Naive thymus-derived CD4-positive, alpha-beta T cell (primary cell): ENCODE data around the gene OR10G3. TPM values are rescaled to one million over a fixed set of nuclear protein-coding genes. Genes with fewer than 3 reads are reported as not detected.
"Not testable (repeated sequence)": the region's sequence is repeated elsewhere in the genome, so short reads cannot be mapped to it uniquely, and the experiment has no call there.

Source experiments
- ATAC-seq: fragments of 150-1000 bp; cut with Tn5 transposase; 2 replicates; pipeline ENCODE4 v1.10.0; 2021; ENCODE audit warnings: mild to moderate bottlenecking, moderate library complexity
- CTCF ChIA-PET: fragments of 350-600 bp; sonication (Branson Sonifier 250); formaldehyde crosslinking; loops from one replicate; lab custom pipeline; 2021; ENCODE audit warnings: antibody characterized with exemption; lab: Charles Lee
- POLR2A ChIA-PET: fragments of 350-600 bp; sonication (Branson Sonifier 250); formaldehyde crosslinking; loops from one replicate; lab custom pipeline; 2021; ENCODE audit warnings: antibody characterized with exemption, inconsistent platforms; lab: Charles Lee
- DNase-seq, 9 donors: peaks; one replicate each; pipeline versions ENCODE4 v3.0.0 to v3.0.0-alpha.2; 2020 to 2022; ENCODE audit warnings: mixed read lengths in 1 of 9
- H3K27ac ChIP-seq: one replicate; pipeline ENCODE4 v1.7.0; 2013; ENCODE audit warnings: mild to moderate bottlenecking, low read depth, low read length, moderate library complexity
- H3K27me3 ChIP-seq, 2 donors: one replicate each; pipeline ENCODE4 v1.7.0; 2013; ENCODE audit warnings: low read length in 2 of 2, mild to moderate bottlenecking in 2 of 2, moderate library complexity in 2 of 2; ENCODE audit not compliant: control insufficient read depth in 2 of 2, insufficient read depth in 2 of 2
- H3K36me3 ChIP-seq, 3 experiments: 1 replicate in 2 of 3; 2 replicates in 1 of 3; pipeline ENCODE4 v1.7.0; 2013; ENCODE audit warnings: low read length in 3 of 3, mild to moderate bottlenecking in 3 of 3, moderate library complexity in 1 of 3; ENCODE audit not compliant: insufficient read depth in 3 of 3, control insufficient read depth in 2 of 3
- H3K4me1 ChIP-seq, 2 donors: one replicate each; pipeline ENCODE4 v1.7.0; 2013; ENCODE audit warnings: low read length in 2 of 2, mild to moderate bottlenecking in 2 of 2, moderate library complexity in 1 of 2; ENCODE audit not compliant: control insufficient read depth in 2 of 2, insufficient read depth in 2 of 2
- H3K4me3 ChIP-seq: 2 replicates; pipeline ENCODE4 v1.7.0; 2013; ENCODE audit warnings: mild to moderate bottlenecking, low read length
- H3K9me3 ChIP-seq, 3 experiments: 1 replicate in 2 of 3; 2 replicates in 1 of 3; pipeline ENCODE4 v1.7.0; 2013; ENCODE audit warnings: low read length in 3 of 3; ENCODE audit not compliant: control insufficient read depth in 2 of 3
- H3K27ac Mint-ChIP-seq, 9 donors: one replicate each; pipeline ENCODE4 v1.8.0; 2020 to 2022; ENCODE audit warnings: mixed read lengths in 9 of 9, mild to moderate bottlenecking in 8 of 9, moderate library complexity in 5 of 9, inconsistent platforms in 2 of 9
- H3K27me3 Mint-ChIP-seq, 5 donors: one replicate each; pipeline ENCODE4 v1.8.0; 2021 to 2022; ENCODE audit warnings: mixed read lengths in 5 of 5, mild to moderate bottlenecking in 1 of 5
- H3K36me3 Mint-ChIP-seq, 5 donors: one replicate each; pipeline ENCODE4 v1.8.0; 2020 to 2022; ENCODE audit warnings: mixed read lengths in 5 of 5, mild to moderate bottlenecking in 3 of 5, inconsistent platforms in 1 of 5
- H3K4me1 Mint-ChIP-seq, 7 donors: one replicate each; pipeline ENCODE4 v1.8.0; 2020 to 2022; ENCODE audit warnings: mixed read lengths in 7 of 7, mild to moderate bottlenecking in 3 of 7, inconsistent platforms in 1 of 7
- H3K4me3 Mint-ChIP-seq, 10 donors: one replicate each; pipeline ENCODE4 v1.8.0; 2020 to 2022; ENCODE audit warnings: mild to moderate bottlenecking in 10 of 10, mixed read lengths in 10 of 10, moderate library complexity in 6 of 10, inconsistent platforms in 2 of 10
- H3K9me3 Mint-ChIP-seq, 11 donors: one replicate each; pipeline ENCODE4 v1.8.0; 2020 to 2022; ENCODE audit warnings: mixed read lengths in 11 of 11, mild to moderate bottlenecking in 4 of 11, inconsistent platforms in 1 of 11, moderate library complexity in 1 of 11
- intact Hi-C, 2 donors: fragments of 100-400 bp; cut with micrococcal nuclease; formaldehyde crosslinking; loops; one replicate each; pipeline ENCODE4 v1.15.1; 2023
- polyA plus RNA-seq, 2 donors: library from polyadenylated mRNA; unstranded; fragments of 300-500 nt; fragmentation: Illumina TruSeq; gene quantifications; one replicate each; pipeline ENCODE4 v1.2.3, GENCODE V29; 2021
- total RNA-seq, 6 experiments: library from RNA in 5 of 6; stranded (reverse) in 5 of 6; gene quantifications; 1 replicate in 5 of 6; 2 replicates in 1 of 6; pipeline ENCODE4 v1.2.3 and lab custom pipeline; 2021 to 2026

Gene OR10G3
- total and polyA plus RNA-seq, 7 experiments from 2014 or later, result not detected

- no peak overlapping the region for H3K27ac ChIP-seq
- H3K36me3 ChIP-seq, result no peaks in the 10 kb centered on the region
- no peak overlapping the region for H3K4me3 Mint-ChIP-seq
- intact Hi-C loops, result loop anchor here in 1 of 2 donors (10.0 kb wide), 1 partner anchor 288 kb away; the partner anchor contains the start of gene HNRNPC
- no peaks in the 10 kb centered on the region for H3K9me3 Mint-ChIP-seq
- H3K27me3 ChIP-seq, result no peaks in the 10 kb centered on the region
- POLR2A ChIA-PET, result no interaction called here
- ATAC-seq, result no peak
- CTCF ChIA-PET, result no interaction called here
- H3K4me3 ChIP-seq, result no peak overlapping the region
- H3K4me1 Mint-ChIP-seq, result peaks cover 2 to 12% (median 7%) of the 10 kb centered on the region in 7 donors
- no peaks in the 10 kb centered on the region for H3K9me3 ChIP-seq
- peaks cover 0 to 4% of the 10 kb centered on the region in 2 donors for H3K4me1 ChIP-seq
- peaks cover 0 to 6% (median 0%) of the 10 kb centered on the region in 5 donors for H3K27me3 Mint-ChIP-seq
- no peaks in the 10 kb centered on the region for H3K36me3 Mint-ChIP-seq
- no peak for DNase-seq
- H3K27ac Mint-ChIP-seq, result no peak overlapping the region
Measured at GRCh38 chr14:21553266-21553665, 26.6 kb downstream of the OR10G3 start.

- H3K36me3 ChIP-seq, H3K27ac Mint-ChIP-seq, H3K9me3 Mint-ChIP-seq, ATAC-seq, H3K9me3 ChIP-seq, intact Hi-C loops, DNase-seq, H3K4me1 Mint-ChIP-seq, POLR2A ChIA-PET, H3K27ac ChIP-seq, H3K4me1 ChIP-seq, H3K4me3 ChIP-seq, H3K4me3 Mint-ChIP-seq, H3K36me3 Mint-ChIP-seq, H3K27me3 ChIP-seq: not testable (repeated sequence)
- peaks cover 2 to 10% (median 8%) of the 10 kb centered on the region in 5 donors for H3K27me3 Mint-ChIP-seq
- CTCF ChIA-PET, result interaction anchor here (0.6 to 1.2 kb wide), 2 partner anchors 46 to 1196 kb away, joined by 3 read pairs; no protein-coding TSS in a partner anchor
Measured at GRCh38 chr14:21544588-21544987, 35.3 kb downstream of the OR10G3 start.

DNA sequence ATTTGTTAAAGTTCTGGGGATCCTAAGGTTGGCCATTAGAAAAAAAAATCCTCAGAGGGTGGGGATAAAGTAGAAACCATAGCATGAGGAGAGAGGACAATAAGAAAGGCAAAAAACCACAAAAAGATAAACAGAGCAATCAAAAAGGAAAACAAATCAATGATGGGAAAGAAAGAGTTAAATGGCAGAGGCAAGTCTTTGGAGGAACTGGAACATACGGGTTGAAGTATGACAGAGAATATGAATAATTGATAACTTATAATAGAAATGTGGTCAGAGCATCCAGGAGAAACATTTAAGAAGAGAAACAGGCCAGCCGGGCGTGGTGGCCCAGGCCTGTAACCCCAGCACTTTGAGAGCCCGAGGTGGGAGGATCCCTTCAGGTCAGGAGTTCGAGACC lies 35.9 kb downstream of the OR10G3 start:
- Histone ChIP-seq H3K9me3 (no peaks in the 10 kb centered on the region), H3K4me1 (no peaks in the 10 kb centered on the region), H3K36me3 (no peaks in the 10 kb centered on the region), H3K27me3 (no peaks in the 10 kb centered on the region), H3K27ac (no peak overlapping the region), H3K4me3 (no peak overlapping the region)
- no peak for DNase-seq
- ChIA-PET POLR2A (no interaction called here), CTCF (interaction anchor here (0.6 to 1.2 kb wide), 2 partner anchors 46 to 1197 kb away, joined by 3 read pairs; no protein-coding TSS in a partner anchor)
- H3K27me3 Mint-ChIP-seq, result peaks cover 8 to 17% (median 14%) of the 10 kb centered on the region in 5 donors
- H3K4me3 Mint-ChIP-seq, result no peak overlapping the region
- H3K9me3 Mint-ChIP-seq, result no peaks in the 10 kb centered on the region
- no peaks in the 10 kb centered on the region for H3K4me1 Mint-ChIP-seq
- no peaks in the 10 kb centered on the region for H3K36me3 Mint-ChIP-seq
- no peak for ATAC-seq
- intact Hi-C loops, result no loop called here
- no peak overlapping the region for H3K27ac Mint-ChIP-seq

DNA sequence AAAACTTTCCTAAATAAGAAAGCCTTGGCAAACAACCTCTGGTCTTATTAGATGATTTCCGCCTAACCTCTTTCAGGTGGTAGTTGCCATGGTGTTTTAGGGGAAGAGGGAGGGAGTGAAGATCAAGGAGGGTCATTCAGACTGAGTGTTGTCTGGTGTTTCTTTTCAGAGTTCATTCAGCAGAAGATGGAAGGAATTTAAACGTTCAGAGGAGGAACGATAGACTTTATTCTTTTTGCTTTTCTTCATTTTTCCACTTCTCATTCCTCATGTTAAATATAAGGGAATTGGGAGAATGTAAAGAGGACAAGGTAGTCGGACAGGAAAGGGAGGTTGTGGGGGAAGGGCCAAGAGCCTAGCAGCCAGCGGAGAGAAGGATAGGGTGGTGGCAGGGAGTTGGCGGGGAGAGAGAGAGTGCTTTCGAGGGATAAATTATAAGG lies 36.3 kb downstream of the OR10G3 start:
- Histone ChIP-seq H3K36me3 (no peaks in the 10 kb centered on the region), H3K27ac (no peak overlapping the region), H3K4me3 (no peak overlapping the region), H3K4me1 (no peaks in the 10 kb centered on the region), H3K27me3 (no peaks in the 10 kb centered on the region), H3K9me3 (no peaks in the 10 kb centered on the region)
- Mint-ChIP-seq H3K4me1 (no peaks in the 10 kb centered on the region), H3K27me3 (peaks cover 12 to 21% (median 18%) of the 10 kb centered on the region in 5 donors), H3K27ac (no peak overlapping the region), H3K4me3 (no peak overlapping the region), H3K36me3 (no peaks in the 10 kb centered on the region), H3K9me3 (no peaks in the 10 kb centered on the region)
- intact Hi-C loops, result no loop called here
- DNase-seq, result no peak
- no peak for ATAC-seq
- POLR2A ChIA-PET, result no interaction called here
- CTCF ChIA-PET, result no interaction called here

GRCh38 chr14:21541413-21542074 lies 38.3 kb downstream of the OR10G3 start:
- H3K4me1 ChIP-seq, result no peaks in the 10 kb centered on the region
- Mint-ChIP-seq H3K4me3 (no peak overlapping the region), H3K4me1 (peaks cover 4 to 8% (median 7%) of the 10 kb centered on the region in 7 donors), H3K27ac (no peak overlapping the region), H3K36me3 (peaks cover 0 to 4% (median 0%) of the 10 kb centered on the region in 5 donors), H3K27me3 (peaks cover 29 to 39% (median 35%) of the 10 kb centered on the region in 5 donors), H3K9me3 (no peaks in the 10 kb centered on the region)
- H3K9me3 ChIP-seq, result no peaks in the 10 kb centered on the region
- H3K27me3 ChIP-seq, result peaks cover 0 to 3% of the 10 kb centered on the region in 2 donors
- intact Hi-C loops, result no loop called here
- no peaks in the 10 kb centered on the region for H3K36me3 ChIP-seq
- no peak overlapping the region for H3K4me3 ChIP-seq
- POLR2A ChIA-PET, result interaction anchor here (0.6 kb wide), 1 partner anchor 30 kb away, joined by 3 read pairs; the partner anchor contains the start of gene METTL3
- ATAC-seq, result no peak
- no peak overlapping the region for H3K27ac ChIP-seq
- CTCF ChIA-PET, result no interaction called here
- DNase-seq, result no peak

GRCh38 chr14:21539189-21539940 lies 40.5 kb downstream of the OR10G3 start:
- ChIA-PET POLR2A (no interaction called here), CTCF (no interaction called here)
- Histone ChIP-seq H3K4me3 (no peak overlapping the region), H3K27ac (no peak overlapping the region), H3K27me3 (peaks cover 0 to 3% of the 10 kb centered on the region in 2 donors), H3K9me3 (no peaks in the 10 kb centered on the region), H3K36me3 (no peaks in the 10 kb centered on the region), H3K4me1 (no peaks in the 10 kb centered on the region)
- Mint-ChIP-seq H3K4me3 (no peak overlapping the region), H3K27ac (no peak overlapping the region), H3K9me3 (peaks cover 0 to 4% (median 0%) of the 10 kb centered on the region in 11 donors), H3K27me3 (peaks cover 40 to 60% (median 53%) of the 10 kb centered on the region in 5 donors), H3K4me1 (peaks cover 4 to 13% (median 10%) of the 10 kb centered on the region in 7 donors), H3K36me3 (peaks cover 0 to 4% (median 0%) of the 10 kb centered on the region in 5 donors)
- DNase-seq (no peak), ATAC-seq (no peak)
- intact Hi-C loops, result no loop called here
